ENCODE data around the gene ARHGEF16.

Gene ARHGEF16

GRCh38 chr1:3469104-3469848 lies 14.8 kb downstream of the ARHGEF16 start:
- no peak for DNase-seq

GRCh38 chr1:3469849-3470649 lies 15.6 kb downstream of the ARHGEF16 start:
- no peak for DNase-seq

GRCh38 chr1:3470650-3471355 lies 16.3 kb downstream of the ARHGEF16 start:
- DNase-seq, result no peak

DNA sequence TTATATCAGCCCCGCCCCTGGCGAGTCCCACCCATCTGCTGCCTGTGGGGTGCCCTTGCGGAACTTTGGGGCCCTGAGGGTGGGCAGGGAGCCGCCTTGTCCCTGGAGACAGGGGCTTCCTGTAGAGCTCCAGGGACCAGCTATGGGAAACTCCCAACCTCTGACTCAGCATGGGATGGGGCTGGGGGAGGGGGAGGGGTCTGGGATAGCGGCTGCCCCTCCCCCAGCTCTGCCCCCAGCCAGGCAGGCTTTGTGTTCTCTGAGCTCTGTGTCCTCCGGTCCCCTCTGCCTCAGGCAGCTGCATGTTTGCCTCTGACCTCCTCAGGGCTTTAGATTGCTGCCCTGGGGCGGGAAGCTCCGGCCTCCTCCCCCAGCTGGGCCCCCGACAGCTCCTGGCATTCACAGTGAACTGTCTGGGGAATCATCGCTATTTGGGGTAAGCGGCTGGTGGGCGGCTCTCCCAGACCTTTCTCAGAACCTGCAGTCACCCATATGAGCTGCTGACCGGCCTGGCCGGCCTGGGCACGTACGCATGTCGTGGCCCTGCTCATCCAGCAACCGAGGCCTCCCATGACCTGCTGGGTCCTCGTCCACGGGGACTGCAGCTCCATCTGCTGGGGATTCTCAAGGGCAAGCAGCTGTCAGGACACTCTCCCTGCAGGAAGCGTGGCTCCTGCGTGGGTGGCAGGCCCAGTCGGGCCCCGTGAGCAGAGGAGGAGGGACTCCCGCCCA lies 17.1 kb downstream of the ARHGEF16 start:
- peak; percentile 84 for DNase-seq

GRCh38 chr1:3472088-3472850 lies 17.8 kb downstream of the ARHGEF16 start:
- no peak for DNase-seq

- no peak for DNase-seq
Observed at GRCh38 chr1:3472906-3473305, 18.4 kb downstream of the ARHGEF16 start.

DNA sequence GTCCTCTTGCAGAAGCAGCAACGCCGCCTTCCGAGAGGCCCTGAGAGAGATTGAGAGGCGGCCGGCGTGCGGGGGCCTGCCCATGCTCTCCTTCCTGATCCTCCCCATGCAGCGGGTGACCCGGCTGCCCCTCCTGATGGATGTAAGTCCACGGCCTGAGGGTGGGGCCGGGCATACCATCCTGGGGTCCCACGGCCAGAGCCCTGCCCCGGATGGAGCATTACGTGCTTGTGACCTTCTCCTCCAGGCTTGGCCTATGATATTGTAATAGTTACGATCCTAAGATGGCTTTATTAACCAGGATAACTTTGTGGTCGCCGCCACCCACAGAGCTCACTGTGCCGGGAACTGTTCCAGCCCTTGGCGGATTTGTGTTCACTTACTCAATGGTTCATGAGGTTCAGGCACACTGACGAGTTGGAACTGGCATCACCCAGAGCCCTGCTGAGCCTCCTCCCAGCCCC lies 18.9 kb downstream of the ARHGEF16 start:
- peak; percentile 95 for DNase-seq

DNA sequence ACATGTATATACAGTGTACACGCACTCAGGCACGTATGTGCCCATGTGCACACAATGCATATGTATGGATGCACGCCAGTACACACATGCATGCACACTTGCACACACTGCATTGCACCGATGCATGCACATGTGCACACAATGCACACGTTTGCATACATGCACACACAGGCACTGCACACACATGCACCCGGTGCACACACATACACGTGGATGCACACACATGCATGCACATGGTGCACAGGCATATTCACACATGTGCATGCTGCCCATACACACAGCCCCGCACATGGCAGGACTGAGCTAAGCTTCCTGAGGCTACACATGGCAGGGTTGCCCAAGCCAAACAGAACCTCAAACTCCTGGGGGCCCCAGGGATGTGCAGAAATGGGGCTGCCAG lies 19.6 kb downstream of the ARHGEF16 start:
- DNase-seq, result no peak

DNA sequence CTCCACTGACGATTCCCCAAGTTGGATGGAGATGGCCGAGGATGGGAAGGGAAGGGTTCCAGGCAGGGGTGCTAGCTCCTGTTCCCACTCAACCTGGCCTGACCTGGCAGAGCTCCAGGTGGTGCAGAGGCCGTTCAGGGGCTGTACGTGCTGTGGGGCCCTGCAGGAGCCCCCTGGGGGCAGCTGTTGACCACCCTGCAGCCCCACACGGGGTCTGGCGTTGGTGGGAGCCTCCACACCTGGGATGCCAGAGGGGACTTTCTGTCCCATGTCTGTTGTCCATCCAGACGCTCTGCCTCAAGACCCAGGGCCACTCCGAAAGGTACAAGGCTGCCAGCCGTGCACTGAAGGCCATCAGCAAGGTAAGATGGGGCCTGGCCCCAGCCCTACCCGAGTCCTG lies 20.0 kb downstream of the ARHGEF16 start:
- no peak for DNase-seq

GRCh38 chr1:3475839-3476573 lies 21.5 kb downstream of the ARHGEF16 start:
- no peak for DNase-seq

DNA sequence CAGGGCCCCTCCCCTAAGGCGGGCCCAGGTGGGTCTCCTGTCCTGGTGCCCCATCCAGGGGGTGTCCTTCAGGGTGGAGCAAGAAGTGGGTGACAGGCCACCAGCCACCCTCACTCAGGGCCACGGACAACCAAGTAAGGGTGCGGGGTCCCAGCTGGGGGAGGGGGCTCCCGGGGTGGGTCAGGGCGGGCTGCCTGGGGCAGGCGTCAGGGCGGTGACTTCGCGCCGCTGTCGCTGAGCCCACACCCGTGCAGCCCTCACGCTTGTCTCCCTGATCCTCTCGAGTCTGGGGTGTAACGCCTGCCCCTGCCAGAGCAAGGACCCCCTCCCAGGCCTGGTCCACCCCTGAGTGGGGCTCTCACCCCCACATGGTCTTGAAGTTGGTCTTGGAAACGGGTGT lies 22.2 kb downstream of the ARHGEF16 start:
- DNase-seq, result no peak

GRCh38 chr1:3477241-3477995 lies 23.0 kb downstream of the ARHGEF16 start:
- no peak for DNase-seq

- DNase-seq, result no peak
Observed at GRCh38 chr1:3478187-3478586, 23.7 kb downstream of the ARHGEF16 start.

- no peak for DNase-seq
Observed at GRCh38 chr1:3479511-3480368, 25.3 kb downstream of the ARHGEF16 start.

- DNase-seq, result no peak
Observed at GRCh38 chr1:3480369-3480719, 25.9 kb downstream of the ARHGEF16 start.

DNA sequence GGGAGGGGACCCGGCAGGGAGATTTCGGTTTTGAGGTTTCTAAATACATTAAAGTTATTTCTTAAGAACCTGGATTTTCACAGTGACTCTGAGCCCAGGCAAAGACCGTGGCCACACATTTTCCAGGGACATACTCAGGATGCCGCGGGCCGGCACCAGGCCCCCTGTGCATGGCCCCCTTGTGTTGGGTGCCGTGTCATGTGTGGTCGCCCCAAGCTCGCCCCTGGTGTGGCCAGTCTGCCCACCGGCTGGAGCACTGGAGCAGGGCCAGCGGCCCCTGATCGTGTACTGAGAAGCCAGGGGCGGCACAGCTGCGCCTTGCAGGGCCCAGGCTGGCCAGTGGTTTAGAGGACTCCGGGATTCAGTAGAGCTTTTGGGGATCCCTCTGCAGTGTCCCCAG lies 26.6 kb downstream of the ARHGEF16 start:
- no peak for DNase-seq

DNA sequence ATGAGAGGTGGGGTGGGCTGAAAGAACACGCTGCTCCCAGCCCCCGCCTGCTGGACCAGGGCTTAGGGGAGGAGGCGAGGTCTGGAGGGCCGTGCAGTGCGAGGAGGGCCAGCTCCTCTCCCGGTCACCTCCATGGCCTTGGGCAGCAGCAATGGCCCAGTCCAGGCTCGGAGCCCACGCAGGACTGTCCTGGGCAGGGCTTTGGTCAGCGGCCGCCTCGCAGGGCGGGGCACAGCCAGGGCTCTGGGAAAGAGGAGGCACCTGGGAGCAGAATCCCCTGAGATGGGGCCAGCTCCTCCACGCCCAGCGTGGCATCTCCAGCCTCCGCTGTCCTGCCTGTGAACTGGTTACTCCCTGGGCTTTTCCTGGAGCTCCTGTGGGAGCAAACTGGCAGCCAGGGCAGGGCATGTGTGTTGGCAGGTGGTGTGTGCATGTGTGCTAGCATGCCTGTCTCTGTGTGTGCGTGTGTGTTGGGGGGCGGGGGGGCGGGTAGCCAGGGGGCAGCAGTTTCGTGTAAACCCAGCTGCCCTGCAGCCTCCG lies 27.4 kb downstream of the ARHGEF16 start:
- DNase-seq, result no peak

DNA sequence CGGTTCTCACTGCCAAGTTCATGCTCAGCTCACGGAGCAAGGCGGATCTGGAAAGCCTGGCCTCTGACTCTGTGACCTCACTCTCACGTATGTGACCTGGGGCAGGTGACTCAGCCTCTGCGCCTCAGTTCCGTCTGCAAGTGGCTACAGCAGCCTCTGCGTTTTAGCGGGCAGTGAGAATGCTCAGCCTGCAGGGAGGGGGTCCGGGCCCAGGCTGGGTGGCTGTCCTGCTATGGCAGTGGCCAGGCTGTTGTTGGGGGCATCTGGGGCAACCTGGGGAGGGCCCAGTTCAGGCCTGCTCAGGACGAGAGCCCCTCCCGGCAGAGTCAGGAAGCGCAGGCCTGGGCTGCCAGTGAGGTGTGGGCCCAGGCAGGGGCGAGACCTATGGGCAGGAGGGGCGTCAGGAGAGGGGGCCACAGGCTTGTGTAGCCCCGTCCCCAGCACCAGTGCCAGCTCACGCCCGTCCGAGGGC lies 27.9 kb downstream of the ARHGEF16 start:
- no peak for DNase-seq

DNA sequence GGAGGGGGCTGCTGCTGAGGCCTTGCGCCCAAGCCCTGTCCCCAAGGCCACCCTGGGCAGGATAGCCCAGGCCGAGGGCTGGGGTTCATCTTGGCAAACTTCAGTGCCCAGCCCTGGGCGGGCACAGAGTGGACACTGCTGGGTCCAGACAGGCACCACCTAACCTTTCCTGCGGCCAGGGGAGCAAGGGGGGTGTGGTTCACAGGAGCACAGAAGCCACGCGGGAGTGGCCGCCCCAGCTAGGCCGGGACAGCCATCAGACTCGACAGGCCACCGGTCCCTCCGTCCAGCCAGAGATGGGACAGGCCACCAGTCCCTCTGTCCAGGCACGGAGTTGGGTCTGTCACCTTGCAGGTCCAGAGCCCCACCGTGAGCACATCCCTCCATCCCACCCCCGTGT lies 28.9 kb downstream of the ARHGEF16 start:
- DNase-seq, result no peak

All from fibroblast of skin of scalp (primary cell).